GM12891 (cell line): Measurements from ENCODE around the gene RASGRP1.

Experiments
- DNase-seq: peaks from one replicate; pipeline ENCODE4 v3.0.0; 2011; ENCODE audit warnings: low spot score; ENCODE audit not compliant: insufficient read length
- FAIRE-seq: peaks from 2 replicates; lab custom pipeline; 2011; peaks lifted over from hg19 to GRCh38; lab: Jason Lieb, UNC
- PAX5 ChIP-seq: IDR thresholded peaks from 2 replicates; pipeline ENCODE4 v1.6.1; 2011; ENCODE audit warnings: low read length, moderate library complexity, mild to moderate bottlenecking; ENCODE audit not compliant: insufficient read depth, severe bottlenecking
- POLR2A ChIP-seq: IDR thresholded peaks from 2 replicates; pipeline ENCODE4 v1.6.1; 2011; ENCODE audit warnings: low read depth, low read length, control low read depth
- POLR2AphosphoS5 ChIP-seq: IDR thresholded peaks from 2 replicates; pipeline ENCODE4 v1.6.1; 2011; ENCODE audit warnings: low read depth, low read length, control low read depth
- POU2F2 ChIP-seq: IDR thresholded peaks from 2 replicates; pipeline ENCODE4 v1.6.1; 2011; ENCODE audit warnings: low read depth, mild to moderate bottlenecking, control low read depth, low read length, moderate library complexity
- SPI1 ChIP-seq: IDR thresholded peaks from 2 replicates; pipeline ENCODE4 v1.6.1; 2011; ENCODE audit warnings: low read depth, low read length, control low read depth
- TAF1 ChIP-seq: IDR thresholded peaks from 2 replicates; pipeline ENCODE4 v1.6.1; 2011; ENCODE audit warnings: low read depth, low read length, control low read depth

Gene RASGRP1

GRCh38 chr15:38482572-38482971 is 82.0 kb downstream of the RASGRP1 start:
- FAIRE-seq: no peak
- TF ChIP-seq SPI1 (no peak), TAF1 (no peak), POLR2AphosphoS5 (no peak), POU2F2 (no peak), POLR2A (no peak), PAX5 (no peak)

DNA sequence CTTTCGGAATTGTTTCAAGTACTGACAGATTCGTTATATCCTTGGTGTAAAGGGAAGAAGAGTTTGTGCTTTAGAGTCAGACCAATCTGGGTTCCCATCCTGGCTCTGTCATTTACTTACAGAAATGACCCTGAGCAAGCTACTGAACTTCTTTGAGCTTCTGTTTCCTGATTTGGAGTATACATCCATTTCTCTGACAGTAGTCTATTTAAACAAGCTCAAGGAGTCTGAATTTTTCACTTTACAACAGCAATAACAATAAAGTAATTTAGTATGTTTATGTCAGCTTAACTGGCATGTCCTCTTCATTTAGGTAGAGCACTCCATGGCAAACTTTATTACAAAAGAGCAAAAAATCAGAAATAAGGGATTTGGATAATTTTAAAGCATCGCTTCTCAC is 82.9 kb downstream of the RASGRP1 start:
- no peak for FAIRE-seq
- TF ChIP-seq POLR2A (no peak), SPI1 (no peak), POU2F2 (no peak), POLR2AphosphoS5 (no peak)
- DNase-seq: no peak

More at GRCh38 chr15:38482572-38482971, 82.0 kb downstream of the RASGRP1 start:
- no peak for DNase-seq

- DNase-seq (no peak), FAIRE-seq (no peak)
- TF ChIP-seq PAX5 (no peak), TAF1 (no peak), POU2F2 (no peak), POLR2A (no peak), POLR2AphosphoS5 (no peak)
Observed at GRCh38 chr15:38481113-38481512, 83.5 kb downstream of the RASGRP1 start.

GRCh38 chr15:38479756-38480155 is 84.9 kb downstream of the RASGRP1 start:
- FAIRE-seq: no peak
- DNase-seq: no peak
- TF ChIP-seq SPI1 (no peak), POLR2AphosphoS5 (no peak), POLR2A (no peak), POU2F2 (no peak), PAX5 (no peak), TAF1 (no peak)

DNA sequence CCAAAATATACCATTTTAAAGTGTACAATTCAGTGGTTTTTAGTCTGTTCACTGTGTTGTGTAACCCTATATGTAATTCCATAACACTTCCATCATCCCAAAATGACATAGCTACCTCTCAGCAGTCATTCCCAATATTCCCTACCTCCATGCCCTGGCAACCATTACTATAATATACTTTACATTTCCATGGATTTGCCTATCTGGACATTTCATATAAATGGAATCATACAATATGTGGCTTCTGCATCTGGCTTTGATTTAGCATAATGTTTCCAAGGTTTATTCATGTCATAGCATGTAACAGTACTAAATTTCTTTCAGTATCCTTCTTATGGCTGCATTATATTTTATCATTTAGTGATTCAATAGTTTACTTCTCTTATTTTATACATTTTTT is 85.3 kb downstream of the RASGRP1 start:
- TF ChIP-seq POLR2A (no peak), SPI1 (no peak), POLR2AphosphoS5 (no peak), TAF1 (no peak), PAX5 (no peak), POU2F2 (no peak)
- no peak for FAIRE-seq
- no peak for DNase-seq

- DNase-seq: no peak
- TF ChIP-seq POU2F2 (no peak), POLR2AphosphoS5 (no peak), POLR2A (no peak), SPI1 (no peak), TAF1 (no peak), PAX5 (no peak)
- FAIRE-seq: no peak
Observed at GRCh38 chr15:38477637-38478036, 87.0 kb downstream of the RASGRP1 start.

GRCh38 chr15:38476120-38476519 is 88.5 kb downstream of the RASGRP1 start:
- FAIRE-seq (no peak), DNase-seq (no peak)
- TF ChIP-seq POLR2AphosphoS5 (no peak), SPI1 (no peak), POLR2A (no peak), TAF1 (no peak), POU2F2 (no peak), PAX5 (no peak)

GRCh38 chr15:38475361-38475760 is 89.3 kb downstream of the RASGRP1 start:
- FAIRE-seq (no peak), DNase-seq (no peak)

DNA sequence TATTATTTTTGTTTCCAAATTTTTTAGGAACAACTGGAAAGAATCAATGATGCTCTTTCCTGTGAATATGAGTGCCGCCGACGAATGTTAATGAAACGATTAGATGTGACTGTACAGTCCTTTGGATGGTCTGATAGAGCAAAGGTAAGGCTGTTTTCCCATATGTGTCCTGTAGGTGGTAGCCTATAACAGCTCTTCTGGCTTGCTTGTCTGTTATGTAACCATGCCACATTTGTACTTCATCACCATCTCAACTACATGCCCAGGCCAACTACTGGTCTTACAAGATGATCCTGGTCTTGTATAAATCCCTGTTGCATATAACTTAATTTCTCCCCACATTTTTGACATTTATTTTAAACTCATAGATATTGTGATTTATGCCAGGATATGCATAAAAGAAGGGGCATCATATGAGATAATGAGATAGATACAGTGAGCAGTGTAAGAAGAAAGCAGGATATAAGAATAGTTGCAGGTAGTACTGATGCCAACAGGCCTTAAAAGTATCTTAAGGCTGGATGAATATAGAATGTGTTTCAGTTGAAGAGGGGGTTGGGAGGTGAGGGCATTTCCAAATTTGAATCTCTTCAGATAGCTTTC is 90.4 kb downstream of the RASGRP1 start:
- DNase-seq: no peak
- peak; percentile 96 for FAIRE-seq
- no peak for TF ChIP-seq POLR2AphosphoS5
- no peak for TF ChIP-seq POLR2A
- no peak for TF ChIP-seq POU2F2
- no peak for TF ChIP-seq TAF1
- TF ChIP-seq SPI1: no peak
- TF ChIP-seq PAX5: no peak

More at GRCh38 chr15:38475361-38475760, 89.3 kb downstream of the RASGRP1 start:
- TF ChIP-seq TAF1: no peak

DNA sequence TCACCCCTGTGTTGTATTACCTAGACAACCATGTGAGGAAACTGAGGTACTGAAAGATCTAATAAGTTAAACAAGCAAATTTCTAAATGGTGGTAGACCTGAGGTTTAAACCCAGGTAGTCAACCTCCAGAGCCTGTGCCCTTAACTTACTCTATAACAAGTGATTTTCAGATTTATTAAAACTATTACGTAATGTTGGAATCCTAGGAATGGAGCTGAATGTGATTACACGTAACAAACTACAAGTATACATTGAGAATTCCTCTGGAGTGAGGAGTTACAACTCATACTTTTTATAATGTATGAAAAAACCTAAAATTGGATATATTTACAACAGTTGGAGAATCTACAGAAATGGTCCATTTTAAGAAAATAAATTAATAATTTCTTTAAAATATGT is 92.6 kb downstream of the RASGRP1 start:
- DNase-seq: no peak
- FAIRE-seq: no peak
- TF ChIP-seq POLR2AphosphoS5: no peak
- no peak for TF ChIP-seq PAX5
- TF ChIP-seq SPI1: no peak
- no peak for TF ChIP-seq TAF1
- no peak for TF ChIP-seq POU2F2
- TF ChIP-seq POLR2A: no peak
